Esophagus muscularis mucosa (tissue), 4 donors: ENCODE measurements around the gene RNF213. TPM values are rescaled to one million over a fixed set of nuclear protein-coding genes. Genes with fewer than 3 reads are reported as not detected.
"Not testable (repeated sequence)": the region's sequence is repeated elsewhere in the genome, so short reads cannot be mapped to it uniquely, and the experiment has no call there.

ENCODE experiments used
- DNase-seq: peaks from one replicate; pipeline ENCODE4 v3.0.0-alpha.2; 2017; ENCODE audit errors: extremely low spot score
- H3K27ac ChIP-seq, 4 donors: fragments of 200-600 bp; sonication (generic); replicated peaks in 1 of 4; 1 replicate in 3 of 4; 2 replicates in 1 of 4; pipeline ENCODE4 v1.5.1; 2016 to 2019; ENCODE audit warnings: mild to moderate bottlenecking in 1 of 4
- H3K27me3 ChIP-seq, 4 donors: fragments of 200-600 bp; sonication (generic); one replicate each; pipeline versions ENCODE4 v1.5.1 to v1.6.0; 2016 to 2019
- H3K36me3 ChIP-seq, 4 donors: fragments of 200-600 bp; sonication (generic); one replicate each; pipeline ENCODE4 v1.5.1; 2016 to 2019
- H3K4me1 ChIP-seq, 4 donors: fragments of 200-600 bp; sonication (generic); one replicate each; pipeline ENCODE4 v1.5.1; 2016 to 2019
- H3K4me3 ChIP-seq, 4 donors: fragments of 200-600 bp; sonication (generic); 1 replicate in 2 of 4; 2 replicates in 2 of 4; pipeline ENCODE4 v1.5.1; 2016 to 2019; ENCODE audit warnings: mild to moderate bottlenecking in 4 of 4, moderate library complexity in 1 of 4
- H3K9me3 ChIP-seq, 4 donors: fragments of 200-600 bp; sonication (generic); 1 replicate in 3 of 4; 2 replicates in 1 of 4; pipeline ENCODE4 v1.5.1; 2016 to 2019
- CTCF ChIP-seq, 3 experiments: fragments of 200-600 bp in 2 of 3; fragments of 450-650 bp in 1 of 3; sonication (generic) in 2 of 3; IDR thresholded peaks; one replicate each; pipeline ENCODE4 v1.5.1; 2017 to 2019; ENCODE audit warnings: antibody characterized with exemption in 3 of 3, mild to moderate bottlenecking in 2 of 3, moderate library complexity in 1 of 3
- EP300 ChIP-seq: sonication (generic); formaldehyde crosslinking; IDR thresholded peaks from one replicate; pipeline ENCODE4 v1.6.1; 2017; ENCODE audit warnings: antibody characterized with exemption
- POLR2A ChIP-seq: fragments of 450-650 bp; IDR thresholded peaks from one replicate; pipeline ENCODE4 v1.6.1; 2017; ENCODE audit warnings: antibody characterized with exemption, moderate library complexity, mild to moderate bottlenecking, low read depth
- POLR2AphosphoS5 ChIP-seq, 2 donors: sonication (generic); formaldehyde crosslinking; IDR thresholded peaks; one replicate each; pipeline ENCODE4 v1.6.1; 2017; ENCODE audit warnings: antibody characterized with exemption in 2 of 2
- WGBS: methylation state at CpG from one replicate; pipeline ENCODE4 v1.1.5; 2018; 5-methylcytosine and 5-hydroxymethylcytosine counted together
- intact Hi-C: fragments of 100-400 bp; cut with DNase I; formaldehyde crosslinking; loops from one replicate; pipeline ENCODE4 v1.15.1; 2023
- total RNA-seq, 4 donors: library from RNA; depleted of rRNA; stranded (reverse); fragments of >200 nt; gene quantifications; one replicate each; pipeline versions ENCODE4 v1.1.0 to v1.2.1, GENCODE V29; 2016

The RNF213 gene
- total RNA-seq, 4 donors from 2014 or later: 55.8 to 85.7 (median 75.9) TPM

GRCh38 chr17:80295559-80295958, 34.9 kb downstream of the RNF213 start:
- Histone ChIP-seq H3K9me3 (no peaks in the 10 kb centered on the region), H3K27ac (no peak overlapping the region), H3K4me3 (no peak overlapping the region), H3K4me1 (no peaks in the 10 kb centered on the region), H3K36me3 (peaks cover 96 to 100% (median 99%) of the 10 kb centered on the region in 4 donors), H3K27me3 (no peaks in the 10 kb centered on the region)
- TF ChIP-seq EP300: no peak
- TF ChIP-seq POLR2A: no peak
- TF ChIP-seq POLR2AphosphoS5 (IDR thresholded peaks at IDR 0.05): no peak
- TF ChIP-seq CTCF (IDR thresholded peaks at IDR 0.05): no peak
- no peak for DNase-seq
- intact Hi-C loops: no loop called here
- WGBS: 91% methylated on average over 6 of the region's 6 CpGs

GRCh38 chr17:80296221-80296620, 35.6 kb downstream of the RNF213 start:
- Histone ChIP-seq H3K27me3 (no peaks in the 10 kb centered on the region), H3K36me3 (peaks cover 89 to 100% (median 98%) of the 10 kb centered on the region in 4 donors), H3K4me1 (no peaks in the 10 kb centered on the region), H3K4me3 (no peak overlapping the region), H3K27ac (no peak overlapping the region), H3K9me3 (no peaks in the 10 kb centered on the region)
- TF ChIP-seq POLR2AphosphoS5 (IDR thresholded peaks at IDR 0.05) (no peak), POLR2A (no peak), CTCF (IDR thresholded peaks at IDR 0.05) (no peak), EP300 (no peak)
- intact Hi-C loops: no loop called here
- WGBS: 88% methylated on average over 11 of the region's 14 CpGs
- no peak for DNase-seq

GRCh38 chr17:80297996-80298560, 37.4 kb downstream of the RNF213 start:
- peaks cover 80 to 100% (median 97%) of the 10 kb centered on the region in 4 donors for H3K36me3 ChIP-seq

GRCh38 chr17:80299350-80300100, 38.9 kb downstream of the RNF213 start:
- H3K27me3 ChIP-seq, DNase-seq, H3K27ac ChIP-seq, intact Hi-C loops, H3K4me3 ChIP-seq, H3K4me1 ChIP-seq: not testable (repeated sequence)
- Histone ChIP-seq H3K36me3 (peaks cover 81 to 100% (median 98%) of the 10 kb centered on the region in 4 donors), H3K9me3 (peaks cover 0 to 16% (median 14%) of the 10 kb centered on the region in 4 donors)
- WGBS: 98% methylated on average over 4 of the region's 4 CpGs

More at GRCh38 chr17:80297996-80298560, 37.4 kb downstream of the RNF213 start:
- no peak overlapping the region for H3K27ac ChIP-seq
- H3K9me3 ChIP-seq: peaks cover 0 to 4% (median 3%) of the 10 kb centered on the region in 4 donors
- no peaks in the 10 kb centered on the region for H3K4me1 ChIP-seq
- intact Hi-C loops: no loop called here
- 93% methylated on average over 19 of the region's 19 CpGs for WGBS
- DNase-seq: no peak
- H3K4me3 ChIP-seq: no peak overlapping the region
- TF ChIP-seq POLR2A: no peak
- no peak for TF ChIP-seq EP300
- TF ChIP-seq POLR2AphosphoS5 (IDR thresholded peaks at IDR 0.05): no peak
- no peak for TF ChIP-seq CTCF (IDR thresholded peaks at IDR 0.05)
- no peaks in the 10 kb centered on the region for H3K27me3 ChIP-seq

GRCh38 chr17:80300756-80301155, 40.1 kb downstream of the RNF213 start:
- 95% methylated on average over 2 of the region's 2 CpGs for WGBS
- intact Hi-C loops, H3K27ac ChIP-seq, H3K4me3 ChIP-seq, DNase-seq, H3K4me1 ChIP-seq, H3K27me3 ChIP-seq: not testable (repeated sequence)
- H3K36me3 ChIP-seq: peaks cover 80 to 100% (median 98%) of the 10 kb centered on the region in 4 donors
- H3K9me3 ChIP-seq: peaks cover 0 to 16% (median 14%) of the 10 kb centered on the region in 4 donors
